ENCODE data around the gene ITPR2.

- TF ChIP-seq CTCF (conservative IDR thresholded peaks at IDR 0.05), result no peak
- TF ChIP-seq EZH2 (IDR thresholded peaks at IDR 0.05; ENCODE audit: low read depth), result no peak
Measured at GRCh38 chr12:26721800-26722199, 111.2 kb downstream of the ITPR2 start.

Measured in PC-9 (cell line).